SJCRH30 (cell line): ENCODE results near the gene MEI4. TPM values are rescaled to one million over a fixed set of nuclear protein-coding genes. Genes with fewer than 3 reads are reported as not detected.
"Not testable (repeated sequence)": the region's sequence is repeated elsewhere in the genome, so short reads cannot be mapped to it uniquely, and the experiment has no call there.

Source experiments
- DNase-seq, 2 experiments: peaks; one replicate each; pipeline ENCODE4 v3.0.0-alpha.2; 2015 to 2020
- H3K27ac ChIP-seq: fragments of 250-450 bp; sonication (Bioruptor Pico); 2 replicates; pipeline ENCODE4 v1.5.1; 2020; ENCODE audit warnings: mild to moderate bottlenecking, moderate library complexity
- H3K27me3 ChIP-seq: fragments of 250-450 bp; sonication (Bioruptor Pico); 2 replicates; pipeline ENCODE4 v1.5.1; 2020; ENCODE audit warnings: mild to moderate bottlenecking, moderate library complexity
- H3K36me3 ChIP-seq: fragments of 250-450 bp; sonication (Bioruptor Pico); 2 replicates; pipeline ENCODE4 v1.5.1; 2020; ENCODE audit warnings: mild to moderate bottlenecking, moderate library complexity
- H3K4me1 ChIP-seq: fragments of 250-450 bp; sonication (Bioruptor Pico); 2 replicates; pipeline ENCODE4 v1.5.1; 2020; ENCODE audit warnings: mild to moderate bottlenecking, moderate library complexity
- H3K4me3 ChIP-seq: fragments of 250-450 bp; sonication (Bioruptor Pico); 2 replicates; pipeline ENCODE4 v1.5.1; 2020; ENCODE audit warnings: mild to moderate bottlenecking, moderate library complexity
- H3K9me3 ChIP-seq: fragments of 250-450 bp; sonication (Bioruptor Pico); replicated peaks from 2 replicates; pipeline ENCODE4 v1.5.1; 2020; ENCODE audit warnings: mild to moderate bottlenecking, moderate library complexity
- total RNA-seq: library from RNA; depleted of rRNA; stranded (reverse); fragments of >200 nt; shearing (Covaris generic); gene quantifications from 2 replicates; pipeline ENCODE4 v1.2.3, GENCODE V29; 2014

MEI4 gene
- total RNA-seq, 1 experiment from 2014 or later, result not detected

- H3K27ac ChIP-seq, result no peak overlapping the region
- H3K27me3 ChIP-seq, result no peaks in the 10 kb centered on the region
- H3K4me1 ChIP-seq, result no peaks in the 10 kb centered on the region
- peak in 1 of 2 experiments; percentile 20 for DNase-seq
- no peaks in the 10 kb centered on the region for H3K9me3 ChIP-seq
- H3K36me3 ChIP-seq, result no peaks in the 10 kb centered on the region
- H3K4me3 ChIP-seq, result no peak overlapping the region
Observed at GRCh38 chr6:77740380-77740779, 87.5 kb downstream of the MEI4 start.

GRCh38 chr6:77752156-77752555, 99.3 kb downstream of the MEI4 start:
- H3K27me3 ChIP-seq, result not testable (repeated sequence)

GRCh38 chr6:77762386-77762785, 109.5 kb downstream of the MEI4 start:
- H3K9me3 ChIP-seq, result no peaks in the 10 kb centered on the region
- no peaks in the 10 kb centered on the region for H3K27me3 ChIP-seq
- no peak overlapping the region for H3K27ac ChIP-seq
- DNase-seq, result no peak
- H3K4me1 ChIP-seq, result no peaks in the 10 kb centered on the region
- H3K36me3 ChIP-seq, result no peaks in the 10 kb centered on the region
- no peak overlapping the region for H3K4me3 ChIP-seq

More at GRCh38 chr6:77752156-77752555, 99.3 kb downstream of the MEI4 start:
- H3K4me3 ChIP-seq, H3K4me1 ChIP-seq, H3K9me3 ChIP-seq, H3K36me3 ChIP-seq, H3K27ac ChIP-seq, DNase-seq: not testable (repeated sequence)

- no peaks in the 10 kb centered on the region for H3K4me1 ChIP-seq
- H3K36me3 ChIP-seq, result no peaks in the 10 kb centered on the region
- no peak overlapping the region for H3K4me3 ChIP-seq
- DNase-seq, result no peak
- no peak overlapping the region for H3K27ac ChIP-seq
- no peaks in the 10 kb centered on the region for H3K9me3 ChIP-seq
- no peaks in the 10 kb centered on the region for H3K27me3 ChIP-seq
Observed at GRCh38 chr6:77763124-77763523, 110.3 kb downstream of the MEI4 start.

- no peaks in the 10 kb centered on the region for H3K4me1 ChIP-seq
- DNase-seq, result no peak
- H3K36me3 ChIP-seq, result no peaks in the 10 kb centered on the region
- no peak overlapping the region for H3K4me3 ChIP-seq
- no peaks in the 10 kb centered on the region for H3K27me3 ChIP-seq
- H3K27ac ChIP-seq, result no peak overlapping the region
- H3K9me3 ChIP-seq, result no peaks in the 10 kb centered on the region
Observed at GRCh38 chr6:77764364-77764763, 111.5 kb downstream of the MEI4 start.

GRCh38 chr6:77773157-77773822, 120.5 kb downstream of the MEI4 start:
- H3K27me3 ChIP-seq, result no peaks in the 10 kb centered on the region
- DNase-seq, result no peak
- H3K9me3 ChIP-seq, result no peaks in the 10 kb centered on the region
- no peak overlapping the region for H3K4me3 ChIP-seq
- no peaks in the 10 kb centered on the region for H3K4me1 ChIP-seq
- no peaks in the 10 kb centered on the region for H3K36me3 ChIP-seq
- H3K27ac ChIP-seq, result no peak overlapping the region

GRCh38 chr6:77774457-77774856, 121.6 kb downstream of the MEI4 start:
- Histone ChIP-seq H3K36me3 (no peaks in the 10 kb centered on the region), H3K4me3 (no peak overlapping the region), H3K4me1 (no peaks in the 10 kb centered on the region), H3K27me3 (no peaks in the 10 kb centered on the region), H3K27ac (no peak overlapping the region), H3K9me3 (no peaks in the 10 kb centered on the region)
- DNase-seq, result no peak

GRCh38 chr6:77776441-77776840, 123.6 kb downstream of the MEI4 start:
- no peaks in the 10 kb centered on the region for H3K27me3 ChIP-seq
- no peaks in the 10 kb centered on the region for H3K36me3 ChIP-seq
- no peaks in the 10 kb centered on the region for H3K4me1 ChIP-seq
- no peak overlapping the region for H3K27ac ChIP-seq
- no peaks in the 10 kb centered on the region for H3K9me3 ChIP-seq
- no peak overlapping the region for H3K4me3 ChIP-seq
- DNase-seq, result no peak

- Histone ChIP-seq H3K9me3 (no peaks in the 10 kb centered on the region), H3K27me3 (no peaks in the 10 kb centered on the region), H3K27ac (no peak overlapping the region), H3K36me3 (no peaks in the 10 kb centered on the region), H3K4me3 (no peak overlapping the region), H3K4me1 (no peaks in the 10 kb centered on the region)
- DNase-seq, result no peak
Observed at GRCh38 chr6:77778527-77778926, 125.7 kb downstream of the MEI4 start.

GRCh38 chr6:77786935-77787629, 134.2 kb downstream of the MEI4 start:
- Histone ChIP-seq H3K4me3 (no peak overlapping the region), H3K36me3 (no peaks in the 10 kb centered on the region), H3K27ac (no peak overlapping the region), H3K9me3 (no peaks in the 10 kb centered on the region), H3K27me3 (no peaks in the 10 kb centered on the region), H3K4me1 (no peaks in the 10 kb centered on the region)
- DNase-seq, result no peak

GRCh38 chr6:77796824-77797809, 144.3 kb downstream of the MEI4 start:
- no peaks in the 10 kb centered on the region for H3K9me3 ChIP-seq
- no peak overlapping the region for H3K4me3 ChIP-seq
- H3K36me3 ChIP-seq, result no peaks in the 10 kb centered on the region
- H3K27ac ChIP-seq, result no peak overlapping the region
- H3K4me1 ChIP-seq, result no peaks in the 10 kb centered on the region
- no peaks in the 10 kb centered on the region for H3K27me3 ChIP-seq
- DNase-seq, result no peak

GRCh38 chr6:77812304-77812703, 159.5 kb downstream of the MEI4 start:
- Histone ChIP-seq H3K27ac (no peak overlapping the region), H3K9me3 (no peaks in the 10 kb centered on the region), H3K27me3 (no peaks in the 10 kb centered on the region), H3K4me1 (no peaks in the 10 kb centered on the region), H3K36me3 (no peaks in the 10 kb centered on the region), H3K4me3 (no peak overlapping the region)
- DNase-seq, result no peak

- no peak overlapping the region for H3K4me3 ChIP-seq
- no peaks in the 10 kb centered on the region for H3K36me3 ChIP-seq
- no peaks in the 10 kb centered on the region for H3K27me3 ChIP-seq
- H3K27ac ChIP-seq, result no peak overlapping the region
- H3K9me3 ChIP-seq, result no peaks in the 10 kb centered on the region
- no peaks in the 10 kb centered on the region for H3K4me1 ChIP-seq
- no peak for DNase-seq
Observed at GRCh38 chr6:77813090-77813489, 160.3 kb downstream of the MEI4 start.

GRCh38 chr6:77814119-77814518, 161.3 kb downstream of the MEI4 start:
- H3K27me3 ChIP-seq, result no peaks in the 10 kb centered on the region
- DNase-seq, result no peak
- no peak overlapping the region for H3K4me3 ChIP-seq
- no peaks in the 10 kb centered on the region for H3K36me3 ChIP-seq
- no peak overlapping the region for H3K27ac ChIP-seq
- H3K4me1 ChIP-seq, result no peaks in the 10 kb centered on the region
- H3K9me3 ChIP-seq, result no peaks in the 10 kb centered on the region

- DNase-seq, result no peak
- Histone ChIP-seq H3K27me3 (no peaks in the 10 kb centered on the region), H3K4me3 (no peak overlapping the region), H3K36me3 (no peaks in the 10 kb centered on the region), H3K9me3 (no peaks in the 10 kb centered on the region), H3K4me1 (no peaks in the 10 kb centered on the region), H3K27ac (no peak overlapping the region)
Observed at GRCh38 chr6:77815531-77815930, 162.7 kb downstream of the MEI4 start.
